Measurements from ENCODE around the gene KCNAB2.

The KCNAB2 gene

GRCh38 chr1:6096243-6097116 is 50.8 kb downstream of the KCNAB2 start:
- DNase-seq (ENCODE audit: low read depth, low spot score), result no peak

GRCh38 chr1:6097117-6097595 is 51.5 kb downstream of the KCNAB2 start:
- DNase-seq (ENCODE audit: low read depth, low spot score), result no peak

GRCh38 chr1:6097824-6098223 is 52.1 kb downstream of the KCNAB2 start:
- DNase-seq (ENCODE audit: low read depth, low spot score), result no peak

- DNase-seq (ENCODE audit: low read depth, low spot score), result no peak
Observed at GRCh38 chr1:6098303-6099215, 52.9 kb downstream of the KCNAB2 start.

- no peak for DNase-seq (ENCODE audit: low read depth, low spot score)
Observed at GRCh38 chr1:6099297-6099696, 53.6 kb downstream of the KCNAB2 start.

GRCh38 chr1:6099787-6100765 is 54.4 kb downstream of the KCNAB2 start:
- no peak for DNase-seq (ENCODE audit: low read depth, low spot score)

- no peak for DNase-seq (ENCODE audit: low read depth, low spot score)
Observed at GRCh38 chr1:6100861-6101783, 55.4 kb downstream of the KCNAB2 start.

- DNase-seq (ENCODE audit: low read depth, low spot score), result no peak
Observed at GRCh38 chr1:6101826-6102531, 56.3 kb downstream of the KCNAB2 start.

- no peak for DNase-seq (ENCODE audit: low read depth, low spot score)
Observed at GRCh38 chr1:6102532-6102845, 56.8 kb downstream of the KCNAB2 start.

GRCh38 chr1:6103111-6103853 is 57.6 kb downstream of the KCNAB2 start:
- DNase-seq (ENCODE audit: low read depth, low spot score), result no peak

- DNase-seq (ENCODE audit: low read depth, low spot score), result no peak
Observed at GRCh38 chr1:6103854-6104530, 58.3 kb downstream of the KCNAB2 start.

- no peak for DNase-seq (ENCODE audit: low read depth, low spot score)
Observed at GRCh38 chr1:6104631-6105030, 58.9 kb downstream of the KCNAB2 start.

- DNase-seq (ENCODE audit: low read depth, low spot score), result no peak
Observed at GRCh38 chr1:6105218-6105679, 59.6 kb downstream of the KCNAB2 start.

- no peak for DNase-seq (ENCODE audit: low read depth, low spot score)
Observed at GRCh38 chr1:6105763-6106162, 60.1 kb downstream of the KCNAB2 start.

GRCh38 chr1:6106321-6106731 is 60.6 kb downstream of the KCNAB2 start:
- DNase-seq (ENCODE audit: low read depth, low spot score), result no peak

GRCh38 chr1:6106977-6107376 is 61.3 kb downstream of the KCNAB2 start:
- DNase-seq (ENCODE audit: low read depth, low spot score), result no peak

- no peak for DNase-seq (ENCODE audit: low read depth, low spot score)
Observed at GRCh38 chr1:6107409-6108356, 62.0 kb downstream of the KCNAB2 start.

All from ELF-1 (cell line).